AG20443 (cell line): Measurements from ENCODE around the gene TAS2R43.
"Not testable (repeated sequence)": the region's sequence is repeated elsewhere in the genome, so short reads cannot be mapped to it uniquely, and the experiment has no call there.

Experiments used
- DNase-seq: peaks from one replicate; pipeline ENCODE4 v3.0.0; 2012; ENCODE audit warnings: low spot score, mixed read lengths

Gene TAS2R43

GRCh38 chr12:11059784-11060183, 32.3 kb downstream of the TAS2R43 start:
- DNase-seq, result no peak

GRCh38 chr12:11059041-11059440, 33.1 kb downstream of the TAS2R43 start:
- DNase-seq, result no peak

- no peak for DNase-seq
These were observed 36.8 kb downstream of the TAS2R43 start for GRCh38 chr12:11055306-11055705.

GRCh38 chr12:11049806-11050531, 42.1 kb downstream of the TAS2R43 start:
- not testable (repeated sequence) for DNase-seq

- not testable (repeated sequence) for DNase-seq
These were observed 50.7 kb downstream of the TAS2R43 start for GRCh38 chr12:11041366-11041765.
